ENCODE data around the gene FCGBP. TPM values are rescaled to one million over a fixed set of nuclear protein-coding genes. Genes with fewer than 3 reads are reported as not detected.
"Not testable (repeated sequence)": the region's sequence is repeated elsewhere in the genome, so short reads cannot be mapped to it uniquely, and the experiment has no call there.

The FCGBP gene
- total RNA-seq, 1 experiment from 2014 or later, result 8.7 TPM

GRCh38 chr19:39884721-39885120 is 49.7 kb downstream of the FCGBP start:
- POLR2A ChIA-PET (ENCODE audit: low non-redundant PET); H3K4me3 ChIP-seq (ENCODE audit: low read depth, low read length, poor library complexity, severe bottlenecking); CTCF ChIA-PET; H3K36me3 ChIP-seq (ENCODE audit: insufficient read depth, low read length, poor library complexity, severe bottlenecking); H3K4me1 ChIP-seq (ENCODE audit: insufficient read depth, low read length, poor library complexity, severe bottlenecking); DNase-seq (ENCODE audit: low spot score); BruUV-seq (replicated peaks); H3K27ac ChIP-seq (ENCODE audit: low read depth, low read length, poor library complexity, severe bottlenecking); H3K9me3 ChIP-seq (ENCODE audit: low read depth, low read length, poor library complexity, severe bottlenecking); intact Hi-C loops (cut with micrococcal nuclease; ENCODE audit: unreplicated experiment); H3K27me3 ChIP-seq (replicated peaks; ENCODE audit: insufficient read depth, low read depth, low read length, poor library complexity): not testable (repeated sequence)

Other genes with a start within 250 kb of the FCGBP start
- gene LGALS14, start 230.2 kb downstream of the FCGBP start, total RNA-seq (2021), result not detected in 2 replicates
- gene CLC, start 196.6 kb downstream of the FCGBP start, total RNA-seq (2021), result not detected in 2 replicates
- gene LEUTX, start 155.8 kb downstream of the FCGBP start, total RNA-seq (2021), result not detected in 2 replicates
- 16.0 and 19.0 TPM in 2 replicates for gene DYRK1B, start 100.5 kb downstream of the FCGBP start, total RNA-seq (2021)
- 573 and 581 TPM in 2 replicates for gene FBL, start 88.3 kb downstream of the FCGBP start, total RNA-seq (2021)
- gene PSMC4, start 36.5 kb upstream of the FCGBP start, total RNA-seq (2021), result 268 and 291 TPM in 2 replicates
- 5.5 and 5.6 TPM in 2 replicates for gene ZNF546, start 62.4 kb upstream of the FCGBP start, total RNA-seq (2021)
- gene ZNF780B, start 121.6 kb upstream of the FCGBP start, total RNA-seq (2021), result 20.0 and 23.7 TPM in 2 replicates
- 15.9 and 17.5 TPM in 2 replicates for gene ZNF780A, start 156.3 kb upstream of the FCGBP start, total RNA-seq (2021)

Data from A673 (cell line).